Endothelial cell of umbilical vein (primary cell): ENCODE results near the gene MEIOB. TPM values are rescaled to one million over a fixed set of nuclear protein-coding genes. Genes with fewer than 3 reads are reported as not detected.

Source experiments
- BruUV-seq: library from RNA; stranded (reverse); fragments of 400-500 nt; replicated peaks from 2 replicates; lab custom pipeline; 2021; lab: Mats Ljungman, UMichigan
- CTCF ChIA-PET: fragments of 300-600, 350-600 bp; sonication (Branson Sonifier 250); formaldehyde crosslinking; loops from one replicate; lab custom pipeline; 2021; ENCODE audit warnings: antibody characterized with exemption, inconsistent platforms; lab: Charles Lee
- POLR2A ChIA-PET: fragments of 300-600, 350-600 bp; sonication (Branson Sonifier 250); formaldehyde crosslinking; loops from one replicate; lab custom pipeline; 2021; ENCODE audit warnings: antibody characterized with exemption, inconsistent platforms; lab: Charles Lee
- DNase-seq: peaks from one replicate; pipeline ENCODE4 v3.0.0-alpha.2; 2011; ENCODE audit warnings: low read depth, low spot score
- FAIRE-seq: peaks from 2 replicates; lab custom pipeline; 2011; peaks lifted over from hg19 to GRCh38; lab: Jason Lieb, UNC
- H2AFZ ChIP-seq: 2 replicates; pipeline ENCODE4 v1.6.0; 2012; ENCODE audit warnings: low read depth, low read length, control low read depth, inconsistent platforms
- H3K27ac ChIP-seq: 2 replicates; pipeline ENCODE4 v1.5.1; 2011; ENCODE audit warnings: low read depth, mild to moderate bottlenecking, control low read depth, low read length, moderate library complexity; ENCODE audit not compliant: insufficient read depth
- H3K27me3 ChIP-seq, 2 experiments: 2 replicates each; pipeline versions ENCODE4 v1.6.0 to v1.6.1; 2011; ENCODE audit warnings: low read length in 2 of 2, mixed read lengths in 1 of 2; ENCODE audit not compliant: control insufficient read depth in 2 of 2, insufficient read depth in 2 of 2
- H3K36me3 ChIP-seq, 2 experiments: 2 replicates in 1 of 2; 3 replicates in 1 of 2; pipeline ENCODE4 v1.5.1; 2011; ENCODE audit warnings: low read length in 2 of 2, mild to moderate bottlenecking in 1 of 2, moderate library complexity in 1 of 2; ENCODE audit not compliant: control insufficient read depth in 2 of 2, insufficient read depth in 2 of 2; ENCODE audit errors: extremely low read depth in 1 of 2
- H3K4me1 ChIP-seq: 3 replicates; pipeline ENCODE4 v1.5.1; 2011; ENCODE audit warnings: mild to moderate bottlenecking, low read length; ENCODE audit not compliant: control insufficient read depth, insufficient read depth; ENCODE audit errors: extremely low read depth
- H3K4me2 ChIP-seq: 2 replicates; pipeline ENCODE4 v1.6.1; 2011; ENCODE audit warnings: low read length, control low read depth, mixed read lengths; ENCODE audit not compliant: insufficient read depth
- H3K4me3 ChIP-seq, 3 experiments: fragments of 200-600 bp in 1 of 3; sonication (generic), shearing (Covaris generic) in 1 of 3; replicated peaks in 1 of 3; 2 replicates each; pipeline ENCODE4 v1.5.1; 2011 to 2016; ENCODE audit warnings: control low read depth in 3 of 3, low read length in 3 of 3, mild to moderate bottlenecking in 2 of 3, inconsistent platforms in 1 of 3, low read depth in 1 of 3, moderate library complexity in 1 of 3; ENCODE audit not compliant: insufficient read depth in 1 of 3
- H3K79me2 ChIP-seq: 2 replicates; pipeline ENCODE4 v1.6.0; 2012; ENCODE audit warnings: low read length, inconsistent platforms; ENCODE audit not compliant: control insufficient read depth, insufficient read depth
- H3K9ac ChIP-seq: replicated peaks from 2 replicates; pipeline ENCODE3; 2011; ENCODE audit warnings: low read length, control low read depth; ENCODE audit not compliant: insufficient read depth; ENCODE audit errors: extremely low read depth
- H3K9me1 ChIP-seq: replicated peaks from 3 replicates; pipeline ENCODE4 v1.6.0; 2011; ENCODE audit warnings: mild to moderate bottlenecking, low read length; ENCODE audit not compliant: control insufficient read depth, insufficient read depth; ENCODE audit errors: extremely low read depth
- H3K9me3 ChIP-seq: replicated peaks from 2 replicates; pipeline ENCODE4 v1.5.1; 2012; ENCODE audit warnings: low read length, inconsistent platforms; ENCODE audit not compliant: control insufficient read depth, insufficient read depth
- H4K20me1 ChIP-seq: replicated peaks from 2 replicates; pipeline ENCODE3; 2011; ENCODE audit warnings: mild to moderate bottlenecking, low read length; ENCODE audit not compliant: control insufficient read depth, insufficient read depth; ENCODE audit errors: extremely low read depth
- CTCF ChIP-seq, 2 donors: IDR thresholded peaks; 1 replicate in 1 of 2; 2 replicates in 1 of 2; pipeline ENCODE4 v1.5.1; 2011; ENCODE audit warnings: low read length in 2 of 2, mild to moderate bottlenecking in 2 of 2, moderate library complexity in 2 of 2, control low read depth in 1 of 2, inconsistent platforms in 1 of 2, low read depth in 1 of 2; ENCODE audit not compliant: insufficient read depth in 1 of 2; ENCODE audit errors: extremely low read depth in 1 of 2
- GATA2 ChIP-seq: IDR thresholded peaks from 2 replicates; pipeline ENCODE4 v1.7.0; 2011; ENCODE audit warnings: low read depth, mild to moderate bottlenecking, moderate library complexity, mixed read lengths, low read length; ENCODE audit not compliant: insufficient read length, insufficient read depth
- POLR2AphosphoS5 ChIP-seq: IDR thresholded peaks from 2 replicates; pipeline ENCODE4 v1.6.1; 2012; ENCODE audit warnings: low read depth, mild to moderate bottlenecking, control low read depth, low read length, moderate library complexity; ENCODE audit not compliant: insufficient read depth
- dilution Hi-C: fragments of 300-500 bp; cut with MboI; formaldehyde crosslinking; loops from one replicate; pipeline ENCODE4 v1.15.0; 2019; ENCODE audit warnings: low sequenced_read_pairs; ENCODE audit not compliant: extremely low pct_ligation_motif_present
- intact Hi-C: fragments of 100-400 bp; cut with micrococcal nuclease; formaldehyde crosslinking; loops from one replicate; pipeline ENCODE4 v1.10.0; 2022
- polyA plus RNA-seq, 4 experiments: library from polyadenylated mRNA; depleted of rRNA in 3 of 4; stranded (reverse) in 3 of 4; unstranded in 1 of 4; fragments of >200 nt; gene quantifications; 2 replicates each; pipeline versions ENCODE4 v1.2.1 to v1.2.3, GENCODE V29; 2011 to 2012; ENCODE audit warnings: missing spikeins in 1 of 4
- total RNA-seq: library from RNA; stranded (reverse); gene quantifications from 2 replicates; pipeline ENCODE4 v1.2.3, GENCODE V29; 2021
- TF ChIP-seq, protein P1 (sequence below): IDR thresholded peaks from 2 replicates; pipeline ENCODE4 v1.6.1; 2011; ENCODE audit not compliant: insufficient read depth, insufficient read length

The MEIOB gene
- total and polyA plus RNA-seq, 2 donors (not counting 3 experiments of a cell fraction or from before 2014, with no cell fraction given), result 0.04 TPM; not detected in 1

DNA sequence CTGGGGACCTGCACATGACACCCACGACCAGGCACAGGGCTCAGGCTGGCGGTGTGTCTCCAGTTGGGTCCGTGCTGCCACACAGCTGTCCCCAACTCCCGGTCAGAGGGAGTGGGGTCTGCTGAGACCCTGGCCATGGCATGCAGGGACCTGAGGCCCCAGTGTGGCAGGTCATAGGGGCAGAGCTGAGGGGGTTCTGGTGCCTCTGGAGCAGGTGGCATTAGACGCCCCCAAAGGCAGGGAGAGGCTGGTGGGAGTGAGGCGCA is 85.0 kb downstream of the MEIOB start:
- intact Hi-C loops, result loop anchor here (10.0 kb wide), 1 partner anchor 482 kb away; the partner anchor contains the start of gene UBE2I
- BruUV-seq, result no TSS peak

More for the DNA sequence above, 85.0 kb downstream of the MEIOB start:
- H3K79me2 ChIP-seq, result peaks cover 25% of the 10 kb centered on the region
- H4K20me1 ChIP-seq, result no peaks in the 10 kb centered on the region
- DNase-seq (no peak), FAIRE-seq (no peak)
- peaks cover 0 to 23% of the 10 kb centered on the region in 2 experiments for H3K36me3 ChIP-seq
- no peaks in the 10 kb centered on the region for H3K9me3 ChIP-seq
- peaks cover 5% of the 10 kb centered on the region for H3K4me1 ChIP-seq
- ChIA-PET CTCF (no interaction called here), POLR2A (no interaction called here)
- no peak overlapping the region for H3K4me2 ChIP-seq
- TF ChIP-seq POLR2AphosphoS5 (no peak), CTCF (IDR thresholded peaks at IDR 0.05; ENCODE audit: extremely low read depth in 1 of 2, insufficient read depth in 1 of 2, low read depth in 1 of 2, low read length in 2 of 2) (no peak), GATA2 (no peak)
- TF ChIP-seq, protein P1, sequence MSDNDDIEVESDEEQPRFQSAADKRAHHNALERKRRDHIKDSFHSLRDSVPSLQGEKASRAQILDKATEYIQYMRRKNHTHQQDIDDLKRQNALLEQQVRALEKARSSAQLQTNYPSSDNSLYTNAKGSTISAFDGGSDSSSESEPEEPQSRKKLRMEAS, result no peak
- no peak overlapping the region for H2AFZ ChIP-seq
- no peaks in the 10 kb centered on the region for H3K27me3 ChIP-seq
- dilution Hi-C loops, result no loop called here
- no peaks in the 10 kb centered on the region for H3K9me1 ChIP-seq
- H3K4me3 ChIP-seq, result no peak overlapping the region
- H3K9ac ChIP-seq, result no peak overlapping the region
- H3K27ac ChIP-seq, result no peak overlapping the region
